HCT116 (cell line): ENCODE measurements around the gene ALX3. TPM values are rescaled to one million over a fixed set of nuclear protein-coding genes. Genes with fewer than 3 reads are reported as not detected.

Source experiments
- ATAC-seq: fragments of 200-7000 bp; cut with Tn5 transposase; 2 replicates; pipeline ENCODE4 v1.9.1; 2020; ENCODE audit warnings: mild to moderate bottlenecking, moderate library complexity
- BruUV-seq: library from RNA; stranded (reverse); fragments of 400-500 nt; replicated peaks from 2 replicates; lab custom pipeline; 2021; lab: Mats Ljungman, UMichigan
- CTCF ChIA-PET: fragments of 300-600 bp; sonication (Branson Sonifier 250); formaldehyde crosslinking; loops from one replicate; lab custom pipeline; 2021; ENCODE audit warnings: antibody characterized with exemption; lab: Charles Lee
- POLR2A ChIA-PET: fragments of 300-600, 350-600 bp; sonication (Branson Sonifier 250); formaldehyde crosslinking; loops from one replicate; lab custom pipeline; 2021; ENCODE audit warnings: antibody characterized with exemption; lab: Charles Lee
- RAD21 ChIA-PET, 2 experiments: fragments of 300-600 bp; sonication (Branson Sonifier 250); formaldehyde crosslinking; loops; one replicate each; lab custom pipeline; 2023; ENCODE audit warnings: low total read pairs in 2 of 2; ENCODE audit not compliant: uncharacterized antibody in 2 of 2, unreplicated experiment in 2 of 2, low non-redundant PET in 1 of 2; lab: Charles Lee
- DNase-seq: peaks from one replicate; pipeline ENCODE4 v3.0.0-alpha.2; 2010; ENCODE audit warnings: low read depth, low spot score
- H2AFZ ChIP-seq: fragments of 200-600 bp; shearing (Covaris generic), sonication (generic); 2 replicates; pipeline ENCODE4 v1.6.1; 2017; ENCODE audit warnings: low read depth, mixed run types, mixed read lengths, antibody characterized with exemption, low read length; ENCODE audit not compliant: poor library complexity, severe bottlenecking
- H3K27ac ChIP-seq: 2 replicates; pipeline ENCODE4 v1.5.1; 2012; ENCODE audit warnings: low read depth, low read length
- H3K27me3 ChIP-seq: fragments of 200-600 bp; sonication (generic); 2 replicates; pipeline ENCODE4 v1.6.1; 2016; ENCODE audit warnings: mixed run types, low read length, mixed read lengths; ENCODE audit not compliant: insufficient read depth
- H3K36me3 ChIP-seq, 2 experiments: fragments of 200-500 bp in 1 of 2; fragments of 200-600 bp in 1 of 2; sonication (Bioruptor generic) in 1 of 2; sonication (generic) in 1 of 2; 2 replicates each; pipeline versions ENCODE4 v1.5.1 to v1.6.1; 2014 to 2016; ENCODE audit warnings: low read length in 2 of 2, inconsistent platforms in 1 of 2, mixed read lengths in 1 of 2, mixed run types in 1 of 2; ENCODE audit not compliant: insufficient read depth in 2 of 2, control insufficient read depth in 1 of 2
- H3K4me1 ChIP-seq, 2 experiments: fragments of 200-600 bp in 1 of 2; sonication (generic) in 1 of 2; 2 replicates each; pipeline versions ENCODE4 v1.5.1 to v1.6.1; 2012 to 2017; ENCODE audit warnings: low read length in 2 of 2, inconsistent platforms in 1 of 2, mild to moderate bottlenecking in 1 of 2, mixed read lengths in 1 of 2, mixed run types in 1 of 2, moderate library complexity in 1 of 2; ENCODE audit not compliant: insufficient read depth in 2 of 2, control insufficient read depth in 1 of 2
- H3K4me2 ChIP-seq: fragments of 200-600 bp; sonication (generic); 2 replicates; pipeline ENCODE4 v1.6.1; 2017; ENCODE audit warnings: mixed run types, low read length, mixed read lengths
- H3K4me3 ChIP-seq, 2 experiments: fragments of 200-600 bp in 1 of 2; sonication (generic) in 1 of 2; replicated peaks in 1 of 2; 2 replicates each; pipeline ENCODE4 v1.5.1; 2011 to 2016; ENCODE audit warnings: low read length in 2 of 2, control low read depth in 1 of 2, low read depth in 1 of 2, mild to moderate bottlenecking in 1 of 2, mixed read lengths in 1 of 2, mixed run types in 1 of 2
- H3K79me2 ChIP-seq: fragments of 200-600 bp; sonication (generic); 2 replicates; pipeline ENCODE4 v1.6.1; 2017; ENCODE audit warnings: mild to moderate bottlenecking, mixed run types, low read length, moderate library complexity, mixed read lengths; ENCODE audit not compliant: insufficient read depth
- H3K9ac ChIP-seq: fragments of 200-600 bp; sonication (generic); 2 replicates; pipeline ENCODE4 v1.6.1; 2016; ENCODE audit warnings: low read length, mixed read lengths
- H3K9me2 ChIP-seq: fragments of 200-600 bp; sonication (generic), shearing (Covaris generic); 2 replicates; pipeline ENCODE4 v1.6.1; 2017; ENCODE audit warnings: mixed run types, mild to moderate bottlenecking, moderate library complexity; ENCODE audit not compliant: insufficient read depth
- H3K9me3 ChIP-seq, 2 experiments: fragments of 200-500 bp in 1 of 2; fragments of 200-600 bp in 1 of 2; sonication (Bioruptor generic) in 1 of 2; sonication (generic) in 1 of 2; 2 replicates each; pipeline ENCODE4 v1.6.1; 2014 to 2017; ENCODE audit warnings: low read length in 2 of 2, mixed read lengths in 2 of 2, inconsistent platforms in 1 of 2, low read depth in 1 of 2, mild to moderate bottlenecking in 1 of 2, mixed run types in 1 of 2, moderate library complexity in 1 of 2; ENCODE audit not compliant: control insufficient read depth in 1 of 2, insufficient read depth in 1 of 2
- H4K20me1 ChIP-seq: fragments of 200-600 bp; sonication (generic), shearing (Covaris generic); 2 replicates; pipeline ENCODE4 v1.6.1; 2017; ENCODE audit warnings: mixed run types, mild to moderate bottlenecking, moderate library complexity; ENCODE audit not compliant: insufficient read depth
- ATF3 ChIP-seq: IDR thresholded peaks from 2 replicates; pipeline ENCODE4 v1.6.1; 2012
- CBX3 ChIP-seq: IDR thresholded peaks from 2 replicates; pipeline ENCODE4 v1.6.1; 2012; ENCODE audit warnings: low read depth
- MAX ChIP-seq: IDR thresholded peaks from 2 replicates; pipeline ENCODE4 v1.6.1; 2012
- POLR2A ChIP-seq: IDR thresholded peaks from 2 replicates; pipeline ENCODE4 v1.7.0; 2011; ENCODE audit warnings: borderline replicate concordance; ENCODE audit not compliant: insufficient read depth, insufficient read length; ENCODE audit errors: extremely low read depth
- SRF ChIP-seq: IDR thresholded peaks from 2 replicates; pipeline ENCODE4 v1.6.1; 2012; ENCODE audit warnings: low read depth
- ZBTB33 ChIP-seq: IDR thresholded peaks from 2 replicates; pipeline ENCODE4 v1.6.1; 2011; ENCODE audit warnings: mild to moderate bottlenecking, low read length, moderate library complexity; ENCODE audit not compliant: insufficient replicate concordance; ENCODE audit errors: extremely low read depth
- ZFX ChIP-seq: fragments of 450-650 bp; IDR thresholded peaks from 2 replicates; pipeline ENCODE4 v1.6.1; 2017
- intact Hi-C: fragments of 100-400 bp; cut with micrococcal nuclease; formaldehyde crosslinking; loops from 2 replicates; pipeline ENCODE4 v1.10.0; 2022
- total RNA-seq: library from RNA; stranded (reverse); gene quantifications from one replicate; pipeline ENCODE4 v1.2.1, GENCODE V29; 2021; ENCODE audit not compliant: unreplicated experiment

The ALX3 gene
- total RNA-seq, 1 experiment from 2014 or later, result not detected

GRCh38 chr1:110113551-110113950, 43.1 kb upstream of the ALX3 start:
- Histone ChIP-seq H3K27me3 (peaks cover 7% of the 10 kb centered on the region; the same call in 1 of the 2 replicates), H2AFZ (no peak overlapping the region), H3K36me3 (no peaks in the 10 kb centered on the region), H3K79me2 (no peaks in the 10 kb centered on the region), H3K9me3 (no peaks in the 10 kb centered on the region), H3K4me1 (peaks cover 0 to 3% of the 10 kb centered on the region in 2 experiments; a peak in 2 of 4 replicates), H3K9ac (no peak overlapping the region), H4K20me1 (no peaks in the 10 kb centered on the region), H3K4me2 (no peak overlapping the region), H3K27ac (no peak overlapping the region), H3K9me2 (no peaks in the 10 kb centered on the region), H3K4me3 (no peak overlapping the region)
- intact Hi-C loops, result no loop called here
- ChIA-PET CTCF (no interaction called here), POLR2A (no interaction called here), RAD21 (no interaction called here)
- no TSS peak for BruUV-seq
- ATAC-seq (no peak), DNase-seq (no peak)
- TF ChIP-seq SRF, result no peak
- no peak for TF ChIP-seq ZBTB33
- TF ChIP-seq ZFX, result no peak
- no peak for TF ChIP-seq ATF3
- no peak for TF ChIP-seq MAX
- TF ChIP-seq POLR2A, result no peak
- no peak for TF ChIP-seq CBX3

GRCh38 chr1:110112656-110113055, 42.2 kb upstream of the ALX3 start:
- Histone ChIP-seq H3K27ac (no peak overlapping the region), H3K9ac (no peak overlapping the region), H3K4me1 (no peaks in the 10 kb centered on the region), H3K79me2 (no peaks in the 10 kb centered on the region), H3K9me3 (no peaks in the 10 kb centered on the region), H4K20me1 (no peaks in the 10 kb centered on the region), H3K27me3 (peaks cover 7% of the 10 kb centered on the region; the same call in 1 of the 2 replicates), H3K4me2 (no peak overlapping the region), H2AFZ (no peak overlapping the region), H3K9me2 (no peaks in the 10 kb centered on the region), H3K4me3 (no peak overlapping the region), H3K36me3 (no peaks in the 10 kb centered on the region)
- TF ChIP-seq MAX, result no peak
- RAD21 ChIA-PET, result no interaction called here
- no TSS peak for BruUV-seq
- POLR2A ChIA-PET, result no interaction called here
- CTCF ChIA-PET, result no interaction called here
- ATAC-seq, result no peak
- DNase-seq, result no peak
- intact Hi-C loops, result no loop called here
